Measurements from ENCODE around the gene MECP2.
"Not testable (repeated sequence)": the region's sequence is repeated elsewhere in the genome, so short reads cannot be mapped to it uniquely, and the experiment has no call there.

The MECP2 gene

GRCh38 chrX:154097589-154098541 lies at the start of gene MECP2:
MECP2 (minus strand) TSS chrX:154097717.
- DNase-seq = no peak

- not testable (repeated sequence) for DNase-seq
Measured at GRCh38 chrX:154144010-154144409, 46.5 kb upstream of the MECP2 start, which contains the start of gene OPN1LW. OPN1LW (plus strand) TSS chrX:154144243; CDS start chrX:154144284, 41 bp downstream.

- DNase-seq = no peak
Measured at GRCh38 chrX:154142950-154143745, 45.6 kb upstream of the MECP2 start.

- DNase-seq = no peak
Measured at GRCh38 chrX:154142386-154142785, 44.9 kb upstream of the MECP2 start.

GRCh38 chrX:154140742-154141141 lies 43.2 kb upstream of the MECP2 start:
- DNase-seq = no peak

- no peak for DNase-seq
Measured at GRCh38 chrX:154140206-154140605, 42.7 kb upstream of the MECP2 start.

- DNase-seq = no peak
Measured at GRCh38 chrX:154138857-154139256, 41.3 kb upstream of the MECP2 start.

- no peak for DNase-seq
Measured at GRCh38 chrX:154136627-154137161, 39.2 kb upstream of the MECP2 start.

GRCh38 chrX:154135458-154136229 lies 38.1 kb upstream of the MECP2 start:
- DNase-seq = no peak

- no peak for DNase-seq
Measured at GRCh38 chrX:154132366-154132765, 34.8 kb upstream of the MECP2 start.

GRCh38 chrX:154131955-154132354 lies 34.4 kb upstream of the MECP2 start:
- DNase-seq = no peak

- DNase-seq = no peak
Measured at GRCh38 chrX:154126101-154126500, 28.6 kb upstream of the MECP2 start.

- no peak for DNase-seq
Measured at GRCh38 chrX:154125391-154126040, 28.0 kb upstream of the MECP2 start.

- no peak for DNase-seq
Measured at GRCh38 chrX:154123241-154124219, 26.0 kb upstream of the MECP2 start.

GRCh38 chrX:154121961-154122360 lies 24.4 kb upstream of the MECP2 start:
- DNase-seq = no peak

GRCh38 chrX:154121207-154121606 lies 23.7 kb upstream of the MECP2 start:
- no peak for DNase-seq

- DNase-seq = no peak
Measured at GRCh38 chrX:154120567-154120966, 23.1 kb upstream of the MECP2 start.

GRCh38 chrX:154117566-154117965 lies 20.0 kb upstream of the MECP2 start:
- no peak for DNase-seq

GRCh38 chrX:154116426-154117211 lies 19.1 kb upstream of the MECP2 start:
- DNase-seq = no peak

GRCh38 chrX:154115750-154116149 lies 18.2 kb upstream of the MECP2 start:
- no peak for DNase-seq

All from cortex of kidney (tissue), 1 donor.